ENCODE data around the gene KRTAP4-1.

The KRTAP4-1 gene

GRCh38 chr17:41176744-41177387 is 7.8 kb downstream of the KRTAP4-1 start (continued):
- TF ChIP-seq EGR2 (tag by site-specific recombination; IDR thresholded peaks at IDR 0.05; ENCODE audit: low read depth) (no peak), ZNF324 (tag by site-specific recombination; IDR thresholded peaks at IDR 0.05) (no peak), BCL6B (tag by site-specific recombination; IDR thresholded peaks at IDR 0.05) (no peak), ZNF426 (tag by site-specific recombination; IDR thresholded peaks at IDR 0.05) (no peak), ZNF133 (tag by site-specific recombination; IDR thresholded peaks at IDR 0.05) (no peak)

GRCh38 chr17:41171886-41172285 is 12.8 kb downstream of the KRTAP4-1 start:
- no peak for TF ChIP-seq ZNF837 (tag by site-specific recombination; IDR thresholded peaks at IDR 0.05)
- no peak for TF ChIP-seq ZFHX2 (tag by site-specific recombination; conservative IDR thresholded peaks at IDR 0.05)
- no peak for TF ChIP-seq ZNF600 (tag by site-specific recombination; IDR thresholded peaks at IDR 0.05)
- no peak for TF ChIP-seq ZBTB48 (tag by site-specific recombination; IDR thresholded peaks at IDR 0.05)
- no peak for TF ChIP-seq RBAK (tag by site-specific recombination; IDR thresholded peaks at IDR 0.05)
- TF ChIP-seq SALL2 (tag by site-specific recombination; IDR thresholded peaks at IDR 0.05; ENCODE audit: borderline replicate concordance), result no peak
- no peak for TF ChIP-seq ZNF521 (tag by site-specific recombination; IDR thresholded peaks at IDR 0.05)
- no peak for TF ChIP-seq YY1 (tag by site-specific recombination; IDR thresholded peaks at IDR 0.05)
- no peak for TF ChIP-seq ZNF596 (tag by site-specific recombination; IDR thresholded peaks at IDR 0.05)
- TF ChIP-seq PATZ1 (tag by site-specific recombination; IDR thresholded peaks at IDR 0.05), result no peak
- TF ChIP-seq HOXC10 (CRISPR knock-in tag; IDR thresholded peaks at IDR 0.05), result no peak
- TF ChIP-seq ZSCAN18 (tag by site-specific recombination; IDR thresholded peaks at IDR 0.05), result no peak
- TF ChIP-seq TCF7L2 (IDR thresholded peaks at IDR 0.05; ENCODE audit: borderline replicate concordance, low read depth, low read length), result no peak
- no peak for TF ChIP-seq ZNF645 (tag by site-specific recombination; IDR thresholded peaks at IDR 0.05)
- Histone ChIP-seq H3K27ac (ENCODE audit: extremely low read depth, low read depth, low read length) (no peak overlapping the region), H3K36me3 (ENCODE audit: control insufficient read depth in 2 of 2, insufficient read depth in 1 of 2, low read length in 2 of 2) (no peaks in the 10 kb centered on the region), H3K4me3 (ENCODE audit: low read depth, low read length) (no peak overlapping the region), H3K4me1 (ENCODE audit: control insufficient read depth, insufficient read depth, low read length) (no peaks in the 10 kb centered on the region), H3K9me3 (ENCODE audit: control insufficient read depth, insufficient read depth, low read depth, low read length) (no peaks in the 10 kb centered on the region)
- ChIA-PET POLR2A (no interaction called here), CTCF (interaction anchor here (0.9 kb wide), 1 partner anchor 358 kb away, joined by 3 read pairs; no protein-coding TSS in a partner anchor)

Data from HEK293 (cell line).